CD4-positive, alpha-beta T cell treated with Interleukin-2 at 100 ng/mL for 4 hours (primary cell): Measurements from ENCODE around the gene SRPRA.
"Not testable (repeated sequence)": the region's sequence is repeated elsewhere in the genome, so short reads cannot be mapped to it uniquely, and the experiment has no call there.

Source experiments
- DNase-seq: peaks from one replicate; pipeline ENCODE4 v3.0.0-alpha.2; 2020; ENCODE audit warnings: low spot score

Gene SRPRA

DNA sequence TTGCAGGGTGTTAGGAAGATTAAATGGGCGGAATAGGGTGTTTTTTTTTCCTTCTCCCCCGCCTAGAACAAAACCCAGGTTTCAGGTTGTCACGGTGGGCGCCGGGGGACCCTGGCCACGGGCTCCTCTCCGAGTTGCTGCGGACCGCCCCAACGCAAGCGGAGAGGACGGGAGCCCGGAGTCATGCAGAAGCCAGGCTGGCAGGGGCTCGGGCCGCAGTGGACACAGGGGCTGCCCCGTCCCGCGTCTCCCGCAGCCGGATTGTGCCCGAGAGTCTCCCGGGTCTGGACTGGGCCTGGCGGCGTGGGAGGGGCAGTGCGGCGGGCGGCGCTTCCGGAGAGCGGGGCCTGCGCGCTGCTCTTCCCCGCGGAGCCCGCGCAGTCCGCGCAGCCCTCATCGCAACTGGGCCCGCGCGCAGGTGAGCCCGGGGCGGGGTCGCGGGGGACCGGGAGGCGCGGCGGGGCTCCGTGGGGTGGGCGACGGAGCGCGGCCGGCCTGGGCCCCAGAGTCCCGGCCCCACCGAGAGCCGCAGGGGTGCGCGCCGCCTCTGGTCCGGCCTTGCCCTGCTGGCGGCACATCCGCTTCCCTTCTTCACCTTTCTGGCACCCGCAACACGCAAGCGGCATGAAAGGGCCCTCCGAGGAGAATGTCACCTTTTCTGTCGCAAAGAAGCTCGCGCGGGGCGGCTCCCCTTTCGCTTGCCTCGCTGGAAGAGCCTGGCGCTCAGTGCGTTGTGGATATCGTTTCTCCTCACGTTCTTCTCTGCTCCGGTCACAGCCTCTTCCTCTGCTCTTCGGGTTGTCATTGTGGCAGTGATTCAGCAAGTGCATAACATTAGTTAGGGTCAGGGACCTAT lies 14.3 kb upstream of the SRPRA start, which contains the start of gene TIRAP:
TIRAP (plus strand) TSS at position 358 of the 856 bp plus-strand sequence. CDS start 7,802 bp downstream, outside the sequence.
- peak; percentile 59 for DNase-seq

DNA sequence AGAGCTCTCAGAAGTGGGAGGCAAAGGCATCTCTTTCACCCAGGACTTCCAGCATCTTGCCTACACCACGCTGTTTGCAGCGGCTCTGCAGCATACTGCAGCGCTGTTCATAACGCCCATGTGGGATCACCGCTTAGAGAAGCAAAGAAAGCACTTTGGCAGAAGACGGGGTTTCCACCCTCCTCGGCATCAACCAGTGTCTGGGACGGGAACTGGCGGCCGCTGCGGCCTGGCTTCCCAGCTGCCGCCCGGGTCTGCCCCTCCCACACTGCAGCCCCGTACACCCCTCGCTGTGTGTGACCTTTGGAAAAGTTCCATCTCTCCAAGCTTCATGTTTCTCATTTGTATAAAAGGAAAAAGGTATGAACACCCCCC lies 13.7 kb upstream of the SRPRA start:
- peak; percentile 38 for DNase-seq

DNA sequence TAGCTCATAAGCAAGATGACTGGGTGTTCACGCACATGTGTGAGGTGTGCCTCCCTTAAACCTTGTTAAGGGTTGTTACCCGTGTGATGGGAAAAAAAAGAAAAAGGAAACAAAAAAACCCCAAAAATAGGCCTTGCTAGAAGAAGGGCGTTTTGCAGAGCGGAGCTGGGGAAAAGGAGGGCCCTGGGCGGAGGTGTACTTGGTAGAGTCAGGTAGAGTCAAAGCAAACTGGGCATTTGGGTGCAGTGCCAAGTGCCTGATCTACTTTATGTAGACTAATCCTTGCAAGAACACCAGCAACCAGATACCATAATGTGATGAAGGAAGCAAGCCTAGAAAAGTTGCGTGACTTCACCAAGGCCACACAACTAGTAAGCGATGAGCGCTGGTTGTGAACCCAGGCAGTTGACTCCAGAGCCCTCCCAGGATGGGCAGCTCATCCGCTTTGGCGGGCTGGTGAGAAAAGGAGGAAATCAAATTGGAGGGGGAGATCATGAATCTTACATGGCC lies 13.0 kb upstream of the SRPRA start:
- DNase-seq, result no peak

DNA sequence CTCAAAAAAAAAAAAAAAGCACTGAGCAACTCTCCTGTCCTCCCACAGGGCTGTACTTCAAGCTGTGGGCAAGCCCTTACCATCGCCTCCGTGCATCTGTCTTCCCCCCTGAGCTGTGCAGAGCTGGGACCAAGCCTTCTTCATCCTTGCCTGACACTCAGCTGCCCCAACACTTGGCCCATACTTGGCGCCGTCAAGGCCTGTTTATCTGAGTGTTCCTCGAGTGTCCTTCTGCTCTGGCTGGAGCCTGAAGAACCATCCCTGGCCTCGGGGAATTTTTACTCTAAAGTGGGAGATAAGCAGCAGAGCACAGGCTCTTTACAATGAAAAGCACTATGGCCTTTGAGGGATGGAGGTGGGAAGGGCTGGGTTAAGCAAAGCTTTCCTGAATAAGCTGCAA lies 12.6 kb upstream of the SRPRA start:
- DNase-seq, result no peak

DNA sequence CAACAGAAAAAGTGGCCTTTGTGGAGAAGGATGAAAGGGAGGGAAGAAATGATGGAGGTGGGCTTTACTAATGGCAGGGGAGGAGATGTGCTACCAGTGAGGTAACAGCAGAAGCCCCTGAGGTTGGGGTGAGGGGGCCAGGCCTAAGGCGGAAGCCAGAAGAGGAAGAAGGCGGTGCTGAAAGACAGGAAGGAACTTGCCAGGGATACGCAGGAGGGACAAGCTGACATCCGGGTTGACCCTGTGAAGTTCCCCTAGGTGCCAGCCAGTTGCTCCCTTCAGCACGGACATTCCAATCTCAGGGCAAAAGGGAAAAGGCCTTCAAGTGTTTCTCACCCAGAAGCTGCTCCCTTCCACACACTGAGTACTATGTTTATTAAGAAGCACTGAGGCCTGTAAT lies 11.9 kb upstream of the SRPRA start:
- DNase-seq, result no peak

DNA sequence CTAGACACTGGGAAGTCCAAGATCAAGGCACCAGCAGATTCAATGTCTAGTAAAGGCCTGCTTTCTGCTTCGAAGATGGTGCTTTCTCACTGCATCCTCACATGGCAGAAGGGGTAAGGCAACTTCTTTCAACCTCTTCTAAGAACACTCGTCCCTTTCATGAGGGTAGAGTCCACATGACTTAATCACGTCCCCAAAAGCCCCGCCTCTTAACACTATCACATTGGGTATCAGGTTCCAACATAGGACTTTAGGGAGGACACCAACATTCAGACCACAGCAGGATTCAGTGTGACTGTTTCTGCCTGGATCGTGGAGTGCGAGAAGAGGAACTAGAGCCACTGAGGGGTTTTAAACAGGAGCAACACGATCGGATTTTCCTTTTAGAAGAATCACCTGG lies 10.5 kb upstream of the SRPRA start:
- DNase-seq, result no peak

DNA sequence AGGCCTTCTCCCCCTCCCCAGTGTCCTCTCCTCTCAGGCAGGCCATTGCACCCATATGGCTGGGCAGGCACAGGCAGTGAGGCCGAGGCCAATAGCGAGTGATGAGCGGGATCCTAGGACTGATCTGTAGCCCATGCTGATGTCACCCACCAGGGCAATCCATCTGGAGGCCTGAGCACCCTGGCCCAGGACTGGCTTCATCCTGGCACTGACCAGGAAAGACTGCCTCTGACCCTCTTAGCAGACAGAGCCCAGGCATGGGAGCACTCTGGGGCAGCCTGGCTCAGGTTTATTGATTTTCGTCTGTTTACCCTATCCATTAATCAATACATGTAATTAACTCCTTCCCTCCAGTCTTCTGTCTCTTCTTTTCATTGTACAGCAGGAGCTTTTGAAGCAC lies 9.1 kb upstream of the SRPRA start:
- no peak for DNase-seq

DNA sequence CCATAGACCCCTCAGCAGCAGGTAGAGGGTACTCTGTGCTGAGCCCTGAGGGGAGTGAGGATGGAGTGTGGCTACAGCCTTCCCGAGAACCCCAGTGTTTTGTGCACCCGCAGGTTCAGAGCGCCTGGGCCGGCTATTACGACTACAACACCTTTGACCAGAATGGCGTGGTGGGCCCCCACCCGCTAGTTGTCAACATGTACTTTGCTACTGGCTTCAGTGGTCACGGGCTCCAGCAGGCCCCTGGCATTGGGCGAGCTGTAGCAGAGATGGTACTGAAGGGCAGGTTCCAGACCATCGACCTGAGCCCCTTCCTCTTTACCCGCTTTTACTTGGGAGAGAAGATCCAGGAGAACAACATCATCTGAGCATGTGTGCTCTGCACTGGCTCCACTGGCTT lies 8.6 kb upstream of the SRPRA start:
- no peak for DNase-seq

DNA sequence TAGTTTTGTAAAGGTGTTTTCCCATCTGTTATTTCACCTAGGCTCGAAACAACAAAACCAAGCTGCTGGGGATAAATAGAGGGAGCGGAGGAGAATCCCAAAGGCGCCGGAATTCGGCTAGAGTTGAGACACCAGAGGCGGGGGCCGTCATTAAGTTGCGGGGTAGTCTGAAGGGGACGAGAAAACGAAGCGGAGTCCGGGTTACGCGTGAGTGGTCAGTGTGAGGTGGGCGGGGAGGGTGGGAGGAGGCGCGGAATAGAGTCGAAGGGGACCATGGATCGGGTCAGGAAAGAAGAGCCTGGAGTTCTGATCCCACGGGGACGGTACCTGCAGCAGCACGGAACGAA lies 361 bp downstream of the SRPRA start:
- DNase-seq, result no peak

DNA sequence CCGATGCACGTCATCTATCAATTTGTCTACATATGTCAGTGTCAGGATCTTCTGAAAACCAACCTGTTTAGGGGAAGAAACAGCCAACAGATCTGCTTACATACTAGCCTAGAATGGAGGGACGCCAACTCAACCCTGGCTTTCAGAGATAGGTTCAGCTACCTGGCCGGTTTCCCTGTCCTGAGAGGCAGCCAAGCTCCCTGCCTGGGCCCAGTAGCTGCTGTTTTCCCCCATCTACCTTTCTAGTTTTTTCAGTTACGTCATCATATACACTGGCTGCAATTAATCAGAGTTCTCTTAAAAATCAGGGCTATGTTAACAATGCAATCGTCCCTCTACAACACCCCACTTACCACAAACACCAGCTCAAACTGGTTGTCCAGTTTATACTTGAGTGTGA lies 1.0 kb downstream of the SRPRA start:
- no peak for DNase-seq

DNA sequence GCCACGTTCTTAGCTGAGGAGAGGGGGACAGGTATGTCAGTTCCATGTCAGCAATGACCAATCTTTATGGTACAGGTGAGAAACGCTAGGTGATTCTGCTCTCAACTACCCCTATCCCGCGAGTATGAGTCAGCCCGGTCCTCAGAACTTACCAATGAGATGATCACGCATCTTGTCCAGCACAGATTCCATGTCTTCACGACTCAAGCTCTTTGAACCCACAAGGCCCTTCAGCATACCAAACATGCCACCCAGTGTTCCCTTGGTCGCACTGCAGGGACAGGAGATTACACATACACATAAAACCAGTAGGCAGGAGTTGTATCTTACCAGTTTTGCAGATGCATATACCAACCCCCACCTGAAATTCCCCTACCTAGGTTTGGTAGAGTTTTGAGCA lies 2.9 kb downstream of the SRPRA start:
- DNase-seq, result no peak

DNA sequence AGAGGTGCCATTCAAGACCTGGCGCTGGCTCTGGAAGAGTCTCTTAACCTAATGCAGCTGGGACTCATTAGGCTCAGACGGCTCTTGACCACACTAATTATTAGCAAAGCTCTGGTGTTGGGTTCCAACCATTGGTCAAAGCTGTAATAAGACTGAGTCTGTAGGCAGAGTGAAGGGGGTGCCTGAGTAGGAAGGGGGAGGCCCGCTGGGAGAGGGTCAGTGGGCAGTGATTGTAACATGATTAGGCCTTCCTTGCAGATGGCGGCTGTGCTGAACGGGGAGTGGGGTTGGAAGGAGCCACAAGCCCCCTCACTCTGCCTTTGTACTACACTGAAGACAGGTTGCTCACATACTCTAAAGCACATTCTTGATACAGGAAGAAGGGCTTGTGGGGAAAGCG lies 5.2 kb downstream of the SRPRA start:
- DNase-seq, result no peak

DNA sequence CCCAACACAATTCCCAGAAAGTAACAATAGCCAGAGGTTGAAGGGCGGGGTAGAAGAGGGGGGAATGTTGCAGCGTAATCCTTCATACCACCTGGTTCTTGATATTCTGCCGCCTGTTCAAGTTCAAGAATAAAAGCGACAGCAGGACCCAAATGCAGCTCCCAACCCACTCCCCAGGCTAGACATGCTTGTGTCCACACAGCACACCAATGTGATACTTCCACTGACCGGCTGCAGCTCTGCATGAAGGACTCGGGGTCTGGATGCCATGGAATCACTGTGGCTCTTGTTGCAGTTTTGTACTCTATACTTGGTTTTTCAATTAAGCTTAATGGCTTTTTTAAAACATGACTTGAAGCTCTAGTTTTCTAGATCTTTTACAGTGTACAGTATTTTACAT lies 6.5 kb downstream of the SRPRA start:
- DNase-seq, result no peak

DNA sequence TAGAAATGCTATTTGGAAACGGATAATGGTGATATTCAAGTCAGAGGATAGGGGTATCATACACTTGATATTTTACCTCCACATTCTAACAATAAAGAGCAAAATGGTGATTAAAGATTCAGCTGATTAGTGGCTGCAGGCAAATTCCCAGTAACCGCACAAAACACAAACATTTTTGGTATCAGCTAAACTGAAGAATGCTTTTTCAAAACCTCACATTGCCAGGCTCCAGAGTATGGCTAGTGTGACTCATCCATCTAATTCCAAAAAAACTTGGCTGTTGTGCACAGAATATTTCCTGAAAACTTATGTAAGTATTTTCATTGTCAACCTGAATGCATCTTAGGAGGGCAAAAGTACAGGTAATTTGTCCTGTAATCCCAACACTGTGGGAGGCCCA lies 10.9 kb downstream of the SRPRA start:
- no peak for DNase-seq

DNA sequence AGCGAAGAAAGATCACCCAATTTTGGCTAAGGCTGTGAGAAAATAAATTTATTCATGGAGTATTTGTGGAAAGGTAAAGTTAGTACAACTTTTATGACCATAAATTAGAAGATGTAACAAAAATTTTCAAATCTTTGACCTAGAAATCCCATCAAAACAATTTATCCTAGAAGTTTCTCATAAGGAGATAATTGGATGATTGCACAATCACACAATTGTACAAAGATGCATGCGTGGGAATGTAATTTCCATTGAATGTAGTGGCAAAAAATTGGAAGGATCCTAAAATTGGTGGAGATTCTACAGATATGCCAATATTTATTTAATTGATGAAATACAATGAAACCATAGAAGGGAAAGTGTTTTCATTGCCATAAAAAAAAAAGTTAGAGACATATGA lies 11.6 kb downstream of the SRPRA start:
- DNase-seq, result no peak

DNA sequence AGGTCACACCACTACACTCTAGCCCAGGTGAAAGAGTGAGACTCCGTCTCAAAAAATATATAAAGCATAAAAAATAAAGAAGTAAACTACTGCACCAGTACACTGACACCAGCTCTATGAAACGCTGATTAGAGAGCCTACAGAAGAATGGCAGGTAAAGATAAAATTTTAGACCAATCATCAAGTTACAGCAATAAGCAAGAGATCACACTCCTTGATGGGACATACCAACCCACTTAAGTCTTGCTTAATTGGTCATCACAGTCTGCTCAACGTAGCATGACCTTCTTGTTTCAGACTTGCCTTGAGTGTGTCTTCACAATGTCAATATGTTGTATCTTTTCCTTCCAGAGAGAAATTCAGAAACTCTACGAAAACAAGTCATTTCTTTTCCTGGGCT lies 12.5 kb downstream of the SRPRA start:
- DNase-seq, result no peak

DNA sequence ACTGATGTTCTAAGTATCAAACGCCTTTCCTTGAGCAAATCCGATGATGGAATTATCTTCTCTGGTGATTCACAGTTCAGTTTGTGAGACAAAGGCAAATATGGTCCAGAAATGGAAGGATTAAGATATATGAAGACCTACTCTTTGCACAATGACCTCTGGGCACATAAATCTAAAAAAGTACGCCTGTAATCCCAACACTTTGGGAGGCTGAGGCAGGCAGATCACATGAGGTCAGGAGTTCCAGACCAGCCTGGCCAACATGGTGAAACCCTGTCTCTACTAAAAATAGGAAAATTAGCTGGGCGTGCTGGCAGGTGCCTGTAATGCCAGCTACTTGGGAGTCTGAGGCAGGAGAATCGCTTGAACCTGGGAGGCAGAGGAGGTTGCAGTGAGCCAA lies 13.2 kb downstream of the SRPRA start:
- not testable (repeated sequence) for DNase-seq

DNA sequence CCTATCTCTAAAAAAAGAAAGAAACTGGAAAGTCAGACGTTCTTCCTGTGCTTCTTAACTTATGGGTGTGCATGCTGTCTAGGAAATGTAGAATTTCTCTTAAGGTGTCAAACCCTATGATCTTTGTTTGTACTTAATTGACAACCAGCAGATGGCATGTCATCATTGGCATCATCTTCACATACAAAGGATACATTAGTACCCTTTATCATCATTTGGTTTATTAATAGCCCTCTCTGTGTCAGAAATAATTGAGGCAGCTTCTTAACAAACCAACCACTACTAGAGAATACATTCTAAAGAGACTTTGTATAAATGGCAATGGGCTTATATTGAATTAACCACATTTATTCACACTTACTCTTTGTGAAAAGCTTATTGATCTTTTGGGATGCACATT lies 13.9 kb downstream of the SRPRA start:
- DNase-seq, result no peak

DNA sequence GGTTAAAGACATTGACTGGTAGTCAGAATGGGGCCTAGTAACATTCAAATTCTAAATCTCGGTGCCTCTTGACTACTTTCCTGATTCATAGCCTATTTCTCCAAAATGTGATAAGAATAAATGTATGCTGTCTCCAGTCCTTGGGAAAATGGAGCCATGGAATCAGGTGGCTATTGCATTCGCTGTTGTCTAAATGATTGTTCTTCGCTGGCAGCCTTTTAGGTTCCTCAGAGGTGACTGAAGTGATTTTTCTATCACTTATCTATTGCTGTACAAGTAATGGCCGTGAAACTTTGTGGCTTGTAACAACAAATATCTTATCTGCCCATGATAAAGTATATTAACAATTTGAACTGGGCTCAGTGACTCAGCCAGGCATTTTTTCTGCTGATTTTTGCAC lies 15.4 kb downstream of the SRPRA start:
- DNase-seq, result no peak

DNA sequence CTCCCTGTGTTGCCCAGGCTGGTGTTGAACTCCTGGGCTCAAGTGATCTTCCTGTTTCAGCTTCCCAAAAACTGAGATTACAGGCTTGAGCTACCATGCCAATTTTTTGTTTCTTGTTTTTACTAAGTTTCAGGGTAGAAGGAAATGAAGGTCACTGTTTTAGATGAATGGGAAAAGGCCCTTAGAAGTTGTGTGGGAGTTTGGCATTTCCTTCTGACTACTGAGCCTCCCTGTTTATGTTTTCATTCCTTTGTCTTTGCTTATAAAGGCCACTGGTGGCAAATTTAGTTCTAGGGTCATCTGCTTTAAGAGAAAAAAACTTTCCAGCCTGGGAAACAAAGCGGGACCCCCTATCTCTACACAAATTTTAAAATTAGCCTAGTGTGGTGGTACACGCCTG lies 22.1 kb downstream of the SRPRA start:
- DNase-seq, result no peak

DNA sequence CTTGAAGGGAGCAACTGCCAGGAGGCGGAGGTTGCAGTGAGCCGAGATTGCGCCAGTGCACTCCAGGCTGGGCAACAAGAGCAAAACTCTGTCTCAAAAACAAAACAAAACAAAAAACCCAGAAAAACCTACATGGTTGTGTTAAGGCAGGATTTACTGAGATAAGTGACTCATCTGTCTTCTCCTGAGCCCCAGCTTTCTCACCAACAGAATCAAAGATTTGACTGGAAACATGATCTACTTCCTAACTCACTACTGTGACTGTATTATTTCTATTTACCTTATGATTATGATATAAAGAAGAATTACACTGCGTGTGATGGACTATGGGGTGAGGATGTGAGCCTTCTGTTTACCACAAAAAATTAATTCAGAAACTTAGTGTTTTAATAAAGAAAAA lies 35.3 kb downstream of the SRPRA start:
- DNase-seq, result no peak

DNA sequence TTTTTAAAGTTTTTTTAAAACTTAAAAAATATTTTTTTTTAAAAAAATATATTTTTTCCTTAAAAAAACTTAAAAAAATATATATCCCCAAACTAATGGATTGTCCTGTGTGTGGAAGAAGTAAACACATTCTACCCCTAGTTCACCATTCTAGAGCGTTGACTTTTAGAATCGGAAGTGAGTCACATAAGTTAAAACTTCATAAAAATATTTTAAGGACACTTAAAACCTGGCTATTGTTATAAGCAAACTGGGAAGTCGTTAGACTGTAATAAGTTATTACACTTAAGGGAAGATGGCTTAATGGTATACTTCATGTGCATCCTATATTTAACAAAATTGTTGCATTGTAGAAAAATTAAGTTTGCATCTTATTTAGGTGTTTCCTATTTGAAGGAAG lies 36.0 kb downstream of the SRPRA start:
- DNase-seq, result no peak

DNA sequence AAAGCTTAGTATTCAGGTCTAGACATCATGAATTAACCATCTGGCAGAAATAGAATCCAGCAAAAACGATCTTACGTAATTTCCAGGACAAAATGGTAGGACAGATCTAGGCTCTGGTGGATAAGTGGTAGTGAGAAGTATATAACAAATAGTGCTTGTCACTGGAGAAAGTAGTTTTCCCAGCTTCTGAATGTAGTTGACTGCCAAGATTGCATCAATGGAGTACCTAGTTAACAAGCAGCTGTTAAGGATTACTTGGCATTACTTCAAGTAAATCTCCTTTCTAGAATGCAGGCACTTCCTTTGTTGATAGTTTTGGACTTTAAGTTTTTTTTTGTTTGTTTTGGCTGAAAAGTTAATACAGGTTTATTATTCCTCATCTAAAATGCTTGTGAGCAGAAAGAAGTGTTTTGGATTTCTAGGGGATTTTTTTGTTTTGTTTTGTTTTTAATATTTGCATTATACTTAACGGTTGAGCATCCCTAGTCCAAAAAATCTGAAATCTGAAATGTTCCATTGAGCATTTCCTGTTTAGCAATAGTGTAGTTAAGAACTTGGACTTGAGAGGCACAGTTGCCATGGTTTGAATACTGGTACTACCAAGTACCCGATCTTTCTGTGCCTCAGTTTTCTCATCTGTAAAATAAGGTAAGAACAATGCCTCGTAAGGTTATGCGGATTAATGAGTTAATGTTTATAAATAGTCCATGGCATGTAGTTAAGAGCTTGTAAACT lies 36.8 kb downstream of the SRPRA start:
- DNase-seq, result no peak
